MM.1S (cell line): Measurements from ENCODE around the gene ABCA1.

Source experiments
- DNase-seq: peaks from one replicate; pipeline ENCODE4 v3.0.0-alpha.2; 2015
- H2AFZ ChIP-seq: fragments of 300-600 bp; sonication (generic); 2 replicates; pipeline ENCODE4 v1.6.0; 2016; ENCODE audit warnings: antibody characterized with exemption, low read length
- H3F3A ChIP-seq: fragments of 300-600 bp; sonication (generic); 2 replicates; pipeline ENCODE4 v1.6.1; 2016; ENCODE audit warnings: mild to moderate bottlenecking, antibody characterized with exemption, low read length, moderate library complexity, mixed read lengths; ENCODE audit not compliant: insufficient read depth
- H3K27ac ChIP-seq: fragments of 300-600 bp; sonication (generic); 2 replicates; pipeline ENCODE4 v1.5.1; 2016; ENCODE audit warnings: mild to moderate bottlenecking, low read length
- H3K27me3 ChIP-seq: fragments of 300-600 bp; sonication (generic); replicated peaks from 2 replicates; pipeline ENCODE4 v1.6.0; 2016; ENCODE audit warnings: low read length; ENCODE audit not compliant: insufficient read depth
- H3K36me3 ChIP-seq: fragments of 300-600 bp; sonication (generic); replicated peaks from 2 replicates; pipeline ENCODE4 v1.6.1; 2016; ENCODE audit warnings: mild to moderate bottlenecking, low read length, mixed read lengths; ENCODE audit not compliant: insufficient read depth
- H3K4me1 ChIP-seq: fragments of 300-600 bp; sonication (generic); 2 replicates; pipeline ENCODE4 v1.6.1; 2016; ENCODE audit warnings: low read length, mixed read lengths
- H3K4me2 ChIP-seq: fragments of 300-600 bp; sonication (generic); 2 replicates; pipeline ENCODE4 v1.6.0; 2016; ENCODE audit warnings: low read depth, low read length
- H3K4me3 ChIP-seq: fragments of 300-600 bp; sonication (generic); 2 replicates; pipeline ENCODE4 v1.5.1; 2016; ENCODE audit warnings: low read length, mixed read lengths
- H3K79me2 ChIP-seq: fragments of 300-600 bp; sonication (generic); 2 replicates; pipeline ENCODE4 v1.6.1; 2016; ENCODE audit warnings: mixed run types, low read length, mixed read lengths
- H3K9ac ChIP-seq: fragments of 300-600 bp; sonication (generic); 2 replicates; pipeline ENCODE4 v1.6.1; 2016; ENCODE audit warnings: low read length, mixed read lengths
- H3K9me2 ChIP-seq: fragments of 300-600 bp; sonication (generic); replicated peaks from 2 replicates; pipeline ENCODE4 v1.6.1; 2016; ENCODE audit warnings: mild to moderate bottlenecking, low read length, mixed read lengths; ENCODE audit not compliant: insufficient read depth
- H3K9me3 ChIP-seq: fragments of 300-600 bp; sonication (generic); replicated peaks from 2 replicates; pipeline ENCODE4 v1.6.1; 2016; ENCODE audit warnings: mild to moderate bottlenecking, low read length, mixed read lengths; ENCODE audit not compliant: insufficient read depth
- H4K20me1 ChIP-seq: fragments of 300-600 bp; sonication (generic); 2 replicates; pipeline ENCODE4 v1.6.1; 2016; ENCODE audit warnings: mild to moderate bottlenecking, low read length, moderate library complexity, mixed read lengths; ENCODE audit not compliant: insufficient read depth
- CTCF ChIP-seq: fragments of 300-600 bp; sonication (generic); IDR thresholded peaks from 2 replicates; pipeline ENCODE4 v1.5.1; 2016; ENCODE audit warnings: antibody characterized with exemption, low read length, mixed read lengths
- EZH2 ChIP-seq: fragments of 300-600 bp; sonication (generic); optimal IDR thresholded peaks from 2 replicates; pipeline ENCODE3; 2017; ENCODE audit warnings: low read depth, mild to moderate bottlenecking, antibody characterized with exemption, low read length, mixed read lengths
- EZH2phosphoT487 ChIP-seq: fragments of 300-600 bp; sonication (generic); IDR thresholded peaks from 2 replicates; pipeline ENCODE4 v1.6.1; 2018; ENCODE audit warnings: antibody characterized with exemption, low read length

The ABCA1 gene

GRCh38 chr9:104861397-104861796 lies 66.6 kb downstream of the ABCA1 start:
- Histone ChIP-seq H3K27ac (no peak overlapping the region), H3F3A (no peaks in the 10 kb centered on the region), H3K4me1 (peaks cover 19% of the 10 kb centered on the region), H3K79me2 (no peaks in the 10 kb centered on the region), H2AFZ (no peak overlapping the region), H3K27me3 (no peaks in the 10 kb centered on the region), H3K9me2 (no peaks in the 10 kb centered on the region), H3K36me3 (no peaks in the 10 kb centered on the region), H3K4me2 (no peak overlapping the region), H3K4me3 (no peak overlapping the region), H3K9me3 (no peaks in the 10 kb centered on the region), H3K9ac (no peak overlapping the region), H4K20me1 (no peaks in the 10 kb centered on the region)
- no peak for DNase-seq
- TF ChIP-seq EZH2phosphoT487 (no peak), CTCF (no peak), EZH2 (no peak)

GRCh38 chr9:104860263-104860662 lies 67.7 kb downstream of the ABCA1 start:
- Histone ChIP-seq H4K20me1 (no peaks in the 10 kb centered on the region), H3K27me3 (no peaks in the 10 kb centered on the region), H3K27ac (peak overlapping the region; percentile 15; the same call in 1 of the 2 replicates), H3K9ac (no peak overlapping the region), H3K79me2 (no peaks in the 10 kb centered on the region), H3K4me3 (no peak overlapping the region), H2AFZ (no peak overlapping the region), H3K4me2 (peak overlapping the region; percentile 8; the same call in 1 of the 2 replicates), H3K9me2 (no peaks in the 10 kb centered on the region), H3K9me3 (no peaks in the 10 kb centered on the region), H3F3A (no peaks in the 10 kb centered on the region), H3K36me3 (no peaks in the 10 kb centered on the region), H3K4me1 (peaks cover 19% of the 10 kb centered on the region)
- no peak for TF ChIP-seq EZH2
- TF ChIP-seq EZH2phosphoT487, result no peak
- TF ChIP-seq CTCF, result no peak
- DNase-seq, result peak; percentile 24

GRCh38 chr9:104858846-104859245 lies 69.1 kb downstream of the ABCA1 start:
- Histone ChIP-seq H3K9ac (no peak overlapping the region), H3K36me3 (no peaks in the 10 kb centered on the region), H3K79me2 (no peaks in the 10 kb centered on the region), H3K9me3 (no peaks in the 10 kb centered on the region), H3K27me3 (no peaks in the 10 kb centered on the region), H3K27ac (no peak overlapping the region), H4K20me1 (no peaks in the 10 kb centered on the region), H3F3A (no peaks in the 10 kb centered on the region), H3K4me2 (no peak overlapping the region), H3K4me3 (no peak overlapping the region), H3K9me2 (no peaks in the 10 kb centered on the region), H2AFZ (no peak overlapping the region), H3K4me1 (peaks cover 19% of the 10 kb centered on the region)
- no peak for TF ChIP-seq EZH2
- no peak for TF ChIP-seq EZH2phosphoT487
- no peak for TF ChIP-seq CTCF
- DNase-seq, result no peak
